Aorta (tissue), 4 donors: ENCODE data around the gene C20orf204. TPM values are rescaled to one million over a fixed set of nuclear protein-coding genes. Genes with fewer than 3 reads are reported as not detected.

Experiments used
- microRNA-seq, 2 donors: library from miRNA; unstranded; fragments of <30 nt; microRNA quantifications; one replicate each; pipeline ENCODE4 v1.2.0, GENCODE V29; 2020
- polyA plus RNA-seq, 2 donors: library from polyadenylated mRNA; stranded (reverse); fragments of 200-250 nt; gene quantifications; one replicate each; pipeline ENCODE4 v1.2.3, GENCODE V29; 2013
- total RNA-seq, 2 donors: library from RNA; stranded (reverse); fragmentation: NEBNext Ultra II Directional; extraction: Animal tissue kit (Norgen Biotek cat#: 25700); gene quantifications; one replicate each; pipeline ENCODE4 v1.2.1, GENCODE V29; 2021
- donor health status: healthy with polysubstance abuse.
- donor health status: Bipolar disorder and iron deficiency.
- donor health status: DM: no; HTN: no; CAD: no.
- donor health status: DM: yes; HTN: yes; CAD: no.

Gene C20orf204
- total and polyA plus RNA-seq, 4 donors, result 1.7 to 2.8 (median 2.1) TPM; not detected in 1

Small RNA genes lying within 50 kb of the gene (microRNA-seq; reads per million reads assigned to microRNA genes)
- 0 to 2.0 reads per million in 2 donors for gene MIR6813

Other genes starting within 250 kb of the C20orf204 start
- gene ZBTB46, start 204.9 kb upstream of the C20orf204 start, total RNA-seq, result 10 to 100 TPM; 17.4 to 22.7 TPM
- 1 to 10 TPM in 1 of 2 donors, under 1 TPM in 1; 0.50 to 2.1 TPM for gene ZBTB46, start 204.9 kb upstream of the C20orf204 start, polyA plus RNA-seq
- not detected for gene ABHD16B, start 174.7 kb upstream of the C20orf204 start, total RNA-seq
- under 1 TPM in 1 of 2 donors, not detected in 1; 0.38 TPM for gene ABHD16B, start 174.7 kb upstream of the C20orf204 start, polyA plus RNA-seq
- gene TPD52L2, start 170.9 kb upstream of the C20orf204 start, total RNA-seq, result 100 to 1,000 TPM in 1 of 2 donors, 10 to 100 TPM in 1; 91.2 to 110 TPM
- gene TPD52L2, start 170.9 kb upstream of the C20orf204 start, polyA plus RNA-seq, result 100 to 1,000 TPM in 1 of 2 donors, 10 to 100 TPM in 1; 89.8 to 112 TPM
- gene DNAJC5, start 141.1 kb upstream of the C20orf204 start, total RNA-seq, result 10 to 100 TPM; 34.6 to 38.1 TPM
- 10 to 100 TPM; 16.2 to 17.2 TPM for gene DNAJC5, start 141.1 kb upstream of the C20orf204 start, polyA plus RNA-seq
- 10 to 100 TPM; 27.2 to 39.5 TPM for gene UCKL1, start 79.8 kb upstream of the C20orf204 start, total RNA-seq
- 10 to 100 TPM; 24.3 to 85.0 TPM for gene UCKL1, start 79.8 kb upstream of the C20orf204 start, polyA plus RNA-seq
- gene ZNF512B, start 66.3 kb upstream of the C20orf204 start, total RNA-seq, result 10 to 100 TPM; 10.8 to 16.5 TPM
- 10 to 100 TPM in 1 of 2 donors, 1 to 10 TPM in 1; 1.5 to 10.8 TPM for gene ZNF512B, start 66.3 kb upstream of the C20orf204 start, polyA plus RNA-seq
- gene SAMD10, start 56.5 kb upstream of the C20orf204 start, total RNA-seq, result 1 to 10 TPM in 1 of 2 donors, under 1 TPM in 1; 0.84 to 4.1 TPM
- 1 to 10 TPM; 1.8 to 2.0 TPM for gene SAMD10, start 56.5 kb upstream of the C20orf204 start, polyA plus RNA-seq
- gene PRPF6, start 55.0 kb upstream of the C20orf204 start, total RNA-seq, result 10 to 100 TPM; 50.3 to 59.1 TPM
- 10 to 100 TPM; 20.9 to 53.3 TPM for gene PRPF6, start 55.0 kb upstream of the C20orf204 start, polyA plus RNA-seq
- gene SOX18, start 13.5 kb downstream of the C20orf204 start, total RNA-seq, result 100 to 1,000 TPM in 1 of 2 donors, 10 to 100 TPM in 1; 43.2 to 186 TPM
- 1 to 10 TPM; 1.3 to 2.6 TPM for gene SOX18, start 13.5 kb downstream of the C20orf204 start, polyA plus RNA-seq
- 10 to 100 TPM; 45.5 to 71.1 TPM for gene TCEA2, start 27.0 kb downstream of the C20orf204 start, total RNA-seq
- gene TCEA2, start 27.0 kb downstream of the C20orf204 start, polyA plus RNA-seq, result 10 to 100 TPM; 26.2 to 80.1 TPM
- 10 to 100 TPM; 19.0 to 20.1 TPM for gene RGS19, start 43.3 kb downstream of the C20orf204 start, total RNA-seq
- 10 to 100 TPM; 10.8 to 23.8 TPM for gene RGS19, start 43.3 kb downstream of the C20orf204 start, polyA plus RNA-seq
- 1 to 10 TPM in 1 of 2 donors, under 1 TPM in 1; 0.78 to 2.9 TPM for gene OPRL1, start 43.9 kb downstream of the C20orf204 start, total RNA-seq
- 1 to 10 TPM in 1 of 2 donors, under 1 TPM in 1; 0.72 to 1.1 TPM for gene OPRL1, start 43.9 kb downstream of the C20orf204 start, polyA plus RNA-seq
- not detected for gene LKAAEAR1, start 48.2 kb downstream of the C20orf204 start, total RNA-seq
- gene LKAAEAR1, start 48.2 kb downstream of the C20orf204 start, polyA plus RNA-seq, result not detected
- gene NPBWR2, start 71.4 kb downstream of the C20orf204 start, total RNA-seq, result not detected
- gene NPBWR2, start 71.4 kb downstream of the C20orf204 start, polyA plus RNA-seq, result not detected
- gene MYT1, start 128.3 kb downstream of the C20orf204 start, total RNA-seq, result not detected
- gene MYT1, start 128.3 kb downstream of the C20orf204 start, polyA plus RNA-seq, result not detected
- gene PCMTD2, start 219.6 kb downstream of the C20orf204 start, total RNA-seq, result 10 to 100 TPM; 38.7 to 71.4 TPM
- 10 to 100 TPM; 14.9 to 50.2 TPM for gene PCMTD2, start 219.6 kb downstream of the C20orf204 start, polyA plus RNA-seq